ENCODE data around the gene EMC9. TPM values are rescaled to one million over a fixed set of nuclear protein-coding genes. Genes with fewer than 3 reads are reported as not detected.

Gene EMC9
- total RNA-seq, 4 donors from 2014 or later = 7.4 to 38.7 (median 34.0) TPM

DNA sequence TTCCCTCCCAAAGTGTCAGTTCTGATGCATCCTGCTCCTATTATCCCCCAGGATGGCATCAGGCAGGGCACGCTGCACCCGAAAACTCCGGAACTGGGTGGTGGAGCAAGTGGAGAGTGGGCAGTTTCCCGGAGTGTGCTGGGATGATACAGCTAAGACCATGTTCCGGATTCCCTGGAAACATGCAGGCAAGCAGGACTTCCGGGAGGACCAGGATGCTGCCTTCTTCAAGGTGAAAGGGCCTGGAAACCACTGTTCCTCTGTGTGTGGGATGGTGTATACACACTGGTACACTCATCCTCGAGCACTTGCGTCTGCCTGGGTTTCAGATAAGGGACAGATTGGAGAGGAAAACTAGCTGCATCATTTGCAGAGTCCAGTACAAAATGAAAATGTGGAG is 20.7 kb upstream of the EMC9 start:
- peak in 1 of 3 donors; percentile 37 for DNase-seq
- TF ChIP-seq POLR2A (IDR thresholded peaks at IDR 0.05) = no peak
- TF ChIP-seq, protein P1, sequence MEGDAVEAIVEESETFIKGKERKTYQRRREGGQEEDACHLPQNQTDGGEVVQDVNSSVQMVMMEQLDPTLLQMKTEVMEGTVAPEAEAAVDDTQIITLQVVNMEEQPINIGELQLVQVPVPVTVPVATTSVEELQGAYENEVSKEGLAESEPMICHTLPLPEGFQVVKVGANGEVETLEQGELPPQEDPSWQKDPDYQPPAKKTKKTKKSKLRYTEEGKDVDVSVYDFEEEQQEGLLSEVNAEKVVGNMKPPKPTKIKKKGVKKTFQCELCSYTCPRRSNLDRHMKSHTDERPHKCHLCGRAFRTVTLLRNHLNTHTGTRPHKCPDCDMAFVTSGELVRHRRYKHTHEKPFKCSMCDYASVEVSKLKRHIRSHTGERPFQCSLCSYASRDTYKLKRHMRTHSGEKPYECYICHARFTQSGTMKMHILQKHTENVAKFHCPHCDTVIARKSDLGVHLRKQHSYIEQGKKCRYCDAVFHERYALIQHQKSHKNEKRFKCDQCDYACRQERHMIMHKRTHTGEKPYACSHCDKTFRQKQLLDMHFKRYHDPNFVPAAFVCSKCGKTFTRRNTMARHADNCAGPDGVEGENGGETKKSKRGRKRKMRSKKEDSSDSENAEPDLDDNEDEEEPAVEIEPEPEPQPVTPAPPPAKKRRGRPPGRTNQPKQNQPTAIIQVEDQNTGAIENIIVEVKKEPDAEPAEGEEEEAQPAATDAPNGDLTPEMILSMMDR (IDR thresholded peaks at IDR 0.05) = no peak
- H3K27me3 ChIP-seq = no peaks in the 10 kb centered on the region
- H3K4me3 ChIP-seq = peak overlapping the region; percentile 53 to 77 (median 68)
- peaks cover 5 to 31% (median 15%) of the 10 kb centered on the region in 4 donors for H3K4me1 ChIP-seq
- peak overlapping the region; percentile 91 to 96 (median 95) for H3K27ac ChIP-seq
- H3K36me3 ChIP-seq = peaks cover 0 to 69% (median 3%) of the 10 kb centered on the region in 3 donors
- H3K9me3 ChIP-seq = no peaks in the 10 kb centered on the region

DNA sequence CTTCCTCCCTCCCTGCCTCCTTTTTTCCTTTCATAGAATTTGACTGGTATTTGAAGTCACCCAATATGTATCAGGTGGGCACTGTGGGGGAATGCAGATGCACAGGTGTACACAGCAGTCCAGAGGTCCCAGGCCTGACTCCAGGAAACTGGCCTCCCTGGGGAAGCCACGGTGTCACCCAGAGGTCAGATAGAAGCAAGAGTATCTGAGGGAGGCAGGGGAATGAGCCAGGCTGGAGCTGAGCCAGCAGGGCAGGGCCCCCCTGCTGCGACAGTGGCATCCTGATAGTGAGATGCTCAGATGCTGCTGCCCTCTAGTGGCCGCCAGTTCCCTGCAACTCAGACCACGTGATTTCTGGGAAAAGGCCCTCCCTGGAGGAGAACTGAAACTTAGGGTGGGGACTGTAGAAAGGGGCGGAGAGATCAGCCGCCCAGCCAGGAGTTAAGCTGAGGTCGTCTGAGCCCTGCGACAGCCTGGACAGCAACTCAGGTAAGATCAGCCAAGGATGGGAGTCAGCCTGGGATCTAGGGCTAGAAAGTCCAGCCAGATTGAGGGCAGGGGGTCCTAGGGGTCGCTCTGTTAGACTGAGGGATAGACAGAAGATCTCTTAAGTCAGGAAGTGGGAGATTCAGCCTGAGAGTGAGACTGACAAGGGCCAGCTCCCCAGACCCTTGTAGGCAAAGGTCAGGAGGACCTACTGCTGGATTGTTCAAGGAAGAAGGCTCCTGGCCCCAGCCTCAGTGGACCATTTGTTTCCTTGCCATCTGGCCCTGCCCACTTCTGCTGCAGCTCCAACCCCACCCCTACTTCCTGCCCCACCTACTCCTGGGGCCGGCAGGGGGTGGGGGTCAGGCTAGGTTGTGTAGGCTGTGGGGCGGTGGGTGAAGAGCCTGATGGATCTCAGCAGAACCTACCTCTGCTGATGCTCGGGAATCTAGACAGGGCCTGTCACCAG is 19.7 kb upstream of the EMC9 start, which contains the start of gene IRF9:
IRF9 (plus strand) TSS at position 416 of the 955 bp plus-strand sequence. CDS start 880 bp downstream, outside the sequence.
- TF ChIP-seq POLR2A (IDR thresholded peaks at IDR 0.05) = peak; percentile 68 to 80
- TF ChIP-seq, protein P1 (IDR thresholded peaks at IDR 0.05) = peak; percentile 95 to 99 (median 98)
- peaks cover 0 to 69% (median 5%) of the 10 kb centered on the region in 3 donors for H3K36me3 ChIP-seq

DNA sequence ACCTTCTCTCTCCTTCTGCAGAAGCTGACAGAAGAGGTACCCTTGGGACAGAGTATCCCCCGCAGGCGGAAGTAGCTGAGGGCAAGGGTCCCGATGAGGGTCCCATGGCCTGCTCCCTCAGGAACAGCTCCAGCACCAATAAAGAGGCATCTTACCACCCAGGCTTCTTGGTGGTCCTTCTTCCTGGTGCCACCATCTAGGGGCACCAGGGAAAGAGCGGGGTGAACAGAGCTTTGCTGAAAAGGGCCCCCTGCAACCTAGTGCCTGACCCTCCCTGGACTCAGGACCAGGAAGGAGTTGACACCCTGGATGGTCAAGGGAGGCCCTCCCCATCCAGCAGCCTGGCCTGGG is 19.1 kb upstream of the EMC9 start:
- TF ChIP-seq POLR2A (IDR thresholded peaks at IDR 0.05) = no peak
- TF ChIP-seq, protein P1 (IDR thresholded peaks at IDR 0.05) = no peak
- Histone ChIP-seq H3K27me3 (no peaks in the 10 kb centered on the region), H3K4me1 (peaks cover 5 to 31% (median 15%) of the 10 kb centered on the region in 4 donors), H3K36me3 (peaks cover 0 to 69% (median 7%) of the 10 kb centered on the region in 3 donors), H3K4me3 (peak overlapping the region in 1 of 4 donors; percentile 63), H3K27ac (peak overlapping the region; percentile 91 to 96 (median 95)), H3K9me3 (no peaks in the 10 kb centered on the region)
- no peak for DNase-seq

More for the DNA sequence above, 19.7 kb upstream of the EMC9 start, which contains the start of gene IRF9:
- no peaks in the 10 kb centered on the region for H3K27me3 ChIP-seq
- DNase-seq = peak; percentile 97 to 99 (median 99)
- no peaks in the 10 kb centered on the region for H3K9me3 ChIP-seq
- peak within 1 kb of the TSS; percentile 53 to 77 (median 68) for H3K4me3 ChIP-seq
- peak within 1 kb of the TSS; percentile 91 to 96 (median 95) for H3K27ac ChIP-seq
- peaks cover 5 to 31% (median 15%) of the 10 kb centered on the region in 4 donors for H3K4me1 ChIP-seq

DNA sequence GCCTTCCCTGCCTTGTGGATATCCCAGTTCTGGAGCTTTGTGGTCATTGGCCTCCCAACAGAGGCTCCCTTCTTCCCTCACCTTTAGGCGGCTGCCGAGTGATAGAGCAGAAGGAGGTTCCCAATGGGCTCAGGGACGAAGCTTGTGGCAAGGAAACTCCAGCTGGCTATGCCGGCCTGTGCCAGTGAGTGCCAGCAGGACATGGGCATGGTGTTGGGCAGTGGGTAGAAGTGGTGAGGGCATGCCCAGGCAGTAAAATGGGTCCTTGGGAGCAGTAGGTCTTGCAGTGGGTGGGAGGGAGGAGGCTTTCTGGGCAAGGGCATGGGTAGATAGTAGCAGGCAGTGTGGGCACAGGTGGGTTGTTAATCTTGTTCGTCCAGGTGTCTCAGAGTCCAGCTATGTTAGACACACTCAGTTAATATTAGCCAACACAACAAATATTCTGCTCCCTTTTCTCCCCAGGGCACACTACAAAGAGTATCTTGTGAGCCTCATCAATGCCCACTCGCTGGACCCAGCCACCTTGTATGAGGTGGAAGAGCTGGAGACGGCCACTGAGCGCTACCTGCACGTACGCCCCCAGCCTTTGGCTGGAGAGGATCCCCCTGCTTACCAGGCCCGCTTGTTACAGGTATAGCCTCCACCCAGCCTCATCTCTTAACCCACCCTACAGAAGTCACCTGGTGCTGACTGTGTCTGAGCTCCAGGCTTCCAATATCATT is 18.5 kb upstream of the EMC9 start:
- Histone ChIP-seq H3K4me3 (no peak overlapping the region), H3K27me3 (no peaks in the 10 kb centered on the region), H3K9me3 (no peaks in the 10 kb centered on the region), H3K36me3 (peaks cover 0 to 69% (median 7%) of the 10 kb centered on the region in 3 donors), H3K27ac (peak overlapping the region; percentile 91 to 96 (median 95)), H3K4me1 (peaks cover 5 to 31% (median 15%) of the 10 kb centered on the region in 4 donors)
- DNase-seq = peak in 1 of 3 donors; percentile 50
- TF ChIP-seq POLR2A (IDR thresholded peaks at IDR 0.05) = no peak
- TF ChIP-seq, protein P1 (IDR thresholded peaks at IDR 0.05) = no peak

DNA sequence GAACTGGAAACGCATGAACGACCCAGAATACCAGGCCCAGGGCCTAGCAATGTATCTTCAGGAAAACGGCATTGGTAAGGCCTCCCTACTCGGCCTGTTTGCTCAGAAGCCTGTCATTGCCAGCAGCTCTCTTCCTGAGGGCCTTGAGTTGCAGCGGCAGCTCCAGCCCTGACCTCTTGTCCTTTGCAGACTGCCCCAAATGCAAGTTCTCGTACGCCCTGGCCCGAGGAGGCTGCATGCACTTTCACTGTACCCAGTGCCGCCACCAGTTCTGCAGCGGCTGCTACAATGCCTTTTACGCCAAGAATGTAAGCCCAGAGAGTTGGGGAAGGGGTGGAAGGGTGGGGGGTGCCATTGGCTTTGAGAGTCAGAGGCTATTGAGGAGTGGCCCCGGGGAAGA is 15.9 kb upstream of the EMC9 start:
- TF ChIP-seq, protein P1 (IDR thresholded peaks at IDR 0.05) = no peak
- no peak for TF ChIP-seq POLR2A (IDR thresholded peaks at IDR 0.05)
- DNase-seq = no peak
- no peaks in the 10 kb centered on the region for H3K9me3 ChIP-seq
- no peaks in the 10 kb centered on the region for H3K27me3 ChIP-seq
- H3K36me3 ChIP-seq = peaks cover 0 to 68% (median 7%) of the 10 kb centered on the region in 3 donors
- peaks cover 4 to 13% (median 8%) of the 10 kb centered on the region in 4 donors for H3K4me1 ChIP-seq
- no peak overlapping the region for H3K4me3 ChIP-seq
- H3K27ac ChIP-seq = peak overlapping the region in 1 of 4 donors; percentile 17
